IPS-15b (cell line): ENCODE data around the gene C12orf54.
"Not testable (repeated sequence)": the region's sequence is repeated elsewhere in the genome, so short reads cannot be mapped to it uniquely, and the experiment has no call there.

Experiments used
- H3K27me3 ChIP-seq: one replicate; pipeline ENCODE4 v1.6.1; 2013; ENCODE audit warnings: low read length; ENCODE audit not compliant: control insufficient read depth, insufficient read depth
- H3K36me3 ChIP-seq: one replicate; pipeline ENCODE4 v1.6.1; 2013; ENCODE audit warnings: low read length; ENCODE audit not compliant: control insufficient read depth, insufficient read depth
- H3K4me1 ChIP-seq: one replicate; pipeline ENCODE4 v1.6.1; 2013; ENCODE audit warnings: mild to moderate bottlenecking, low read length; ENCODE audit not compliant: control insufficient read depth, insufficient read depth
- H3K4me3 ChIP-seq: one replicate; pipeline ENCODE4 v1.5.1; 2013; ENCODE audit warnings: low read depth, low read length
- H3K9ac ChIP-seq: one replicate; pipeline ENCODE4 v1.6.1; 2013; ENCODE audit warnings: low read depth, mild to moderate bottlenecking, low read length
- H3K9me3 ChIP-seq: one replicate; pipeline ENCODE4 v1.6.1; 2013; ENCODE audit warnings: mild to moderate bottlenecking, low read length; ENCODE audit not compliant: control insufficient read depth, insufficient read depth

C12orf54 gene

GRCh38 chr12:48469027-48469426, 13.3 kb upstream of the C12orf54 start:
- H3K27me3 ChIP-seq, H3K4me1 ChIP-seq, H3K4me3 ChIP-seq, H3K36me3 ChIP-seq, H3K9ac ChIP-seq, H3K9me3 ChIP-seq: not testable (repeated sequence)

GRCh38 chr12:48472259-48472658, 10.0 kb upstream of the C12orf54 start, which contains the start of gene ANP32D:
Gene ANP32D, plus strand, starts transcription at chr12:48472559. Its CDS starts 106 bp downstream, at chr12:48472665.
- H3K9ac ChIP-seq: no peak within 1 kb of the TSS
- H3K27me3 ChIP-seq: no peaks in the 10 kb centered on the region
- no peaks in the 10 kb centered on the region for H3K36me3 ChIP-seq
- H3K9me3 ChIP-seq: peaks cover 4% of the 10 kb centered on the region
- no peaks in the 10 kb centered on the region for H3K4me1 ChIP-seq
- H3K4me3 ChIP-seq: no peak within 1 kb of the TSS

DNA sequence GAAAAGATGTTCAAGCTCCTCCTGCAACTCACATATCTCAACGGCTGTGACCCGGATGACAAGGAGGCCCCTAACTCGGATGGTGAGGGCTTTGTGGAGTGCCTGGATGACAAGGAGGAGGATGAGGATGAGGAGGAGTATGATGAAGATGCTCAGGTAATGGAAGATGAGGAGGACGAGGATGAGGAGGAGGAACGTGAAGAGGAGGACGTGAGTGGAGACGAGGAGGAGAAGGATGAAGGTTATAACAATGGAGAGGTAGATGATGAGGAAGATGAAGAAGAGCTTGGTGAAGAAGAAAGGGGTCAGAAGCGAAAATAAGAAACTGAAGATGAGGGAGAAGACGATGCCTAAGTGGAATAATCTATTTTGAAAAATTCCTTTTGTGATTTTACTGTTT, 9.2 kb upstream of the C12orf54 start:
- H3K36me3 ChIP-seq: no peaks in the 10 kb centered on the region
- no peaks in the 10 kb centered on the region for H3K27me3 ChIP-seq
- peaks cover 4% of the 10 kb centered on the region for H3K9me3 ChIP-seq
- H3K4me1 ChIP-seq: no peaks in the 10 kb centered on the region
- H3K9ac ChIP-seq: no peak overlapping the region
- no peak overlapping the region for H3K4me3 ChIP-seq

- H3K27me3 ChIP-seq, H3K9ac ChIP-seq, H3K4me3 ChIP-seq, H3K9me3 ChIP-seq, H3K4me1 ChIP-seq, H3K36me3 ChIP-seq: not testable (repeated sequence)
These were observed 7.8 kb upstream of the C12orf54 start for GRCh38 chr12:48474497-48474896.

GRCh38 chr12:48482930-48483329, 632 bp downstream of the C12orf54 start:
- Histone ChIP-seq H3K4me3 (no peak overlapping the region), H3K4me1 (no peaks in the 10 kb centered on the region), H3K9ac (no peak overlapping the region), H3K36me3 (no peaks in the 10 kb centered on the region), H3K27me3 (no peaks in the 10 kb centered on the region), H3K9me3 (no peaks in the 10 kb centered on the region)

DNA sequence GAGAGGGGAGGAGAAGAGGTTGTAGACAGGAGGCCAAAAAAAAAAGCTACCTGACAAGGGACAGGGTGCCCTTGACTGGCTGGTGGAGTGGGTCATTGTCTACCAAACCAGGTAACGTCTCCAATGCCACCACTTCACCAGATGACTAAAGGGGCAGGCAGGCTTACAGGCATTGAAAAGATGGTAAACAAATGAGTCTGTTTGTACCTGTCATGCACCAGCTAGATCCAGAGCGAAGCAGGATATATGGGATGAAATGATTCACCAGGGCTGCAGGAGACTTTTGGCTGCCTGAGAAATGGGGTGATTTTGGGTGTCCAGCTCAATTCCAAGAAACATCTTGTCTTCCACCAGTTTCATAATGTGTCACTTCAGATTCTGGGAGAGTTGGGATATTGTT, 4.0 kb downstream of the C12orf54 start:
- no peaks in the 10 kb centered on the region for H3K4me1 ChIP-seq
- no peaks in the 10 kb centered on the region for H3K27me3 ChIP-seq
- H3K4me3 ChIP-seq: no peak overlapping the region
- no peaks in the 10 kb centered on the region for H3K9me3 ChIP-seq
- no peaks in the 10 kb centered on the region for H3K36me3 ChIP-seq
- no peak overlapping the region for H3K9ac ChIP-seq

GRCh38 chr12:48486679-48487078, 4.4 kb downstream of the C12orf54 start:
- no peaks in the 10 kb centered on the region for H3K4me1 ChIP-seq
- no peaks in the 10 kb centered on the region for H3K27me3 ChIP-seq
- H3K9ac ChIP-seq: no peak overlapping the region
- no peaks in the 10 kb centered on the region for H3K36me3 ChIP-seq
- H3K9me3 ChIP-seq: no peaks in the 10 kb centered on the region
- no peak overlapping the region for H3K4me3 ChIP-seq

GRCh38 chr12:48489012-48489411, 6.7 kb downstream of the C12orf54 start:
- no peak overlapping the region for H3K4me3 ChIP-seq
- H3K4me1 ChIP-seq: no peaks in the 10 kb centered on the region
- H3K36me3 ChIP-seq: no peaks in the 10 kb centered on the region

GRCh38 chr12:48489456-48489855, 7.2 kb downstream of the C12orf54 start:
- not testable (repeated sequence) for H3K27me3 ChIP-seq, H3K4me3 ChIP-seq, H3K4me1 ChIP-seq, H3K9me3 ChIP-seq, H3K36me3 ChIP-seq, H3K9ac ChIP-seq

More at GRCh38 chr12:48489012-48489411, 6.7 kb downstream of the C12orf54 start:
- Histone ChIP-seq H3K9me3 (no peaks in the 10 kb centered on the region), H3K27me3 (no peaks in the 10 kb centered on the region), H3K9ac (no peak overlapping the region)

DNA sequence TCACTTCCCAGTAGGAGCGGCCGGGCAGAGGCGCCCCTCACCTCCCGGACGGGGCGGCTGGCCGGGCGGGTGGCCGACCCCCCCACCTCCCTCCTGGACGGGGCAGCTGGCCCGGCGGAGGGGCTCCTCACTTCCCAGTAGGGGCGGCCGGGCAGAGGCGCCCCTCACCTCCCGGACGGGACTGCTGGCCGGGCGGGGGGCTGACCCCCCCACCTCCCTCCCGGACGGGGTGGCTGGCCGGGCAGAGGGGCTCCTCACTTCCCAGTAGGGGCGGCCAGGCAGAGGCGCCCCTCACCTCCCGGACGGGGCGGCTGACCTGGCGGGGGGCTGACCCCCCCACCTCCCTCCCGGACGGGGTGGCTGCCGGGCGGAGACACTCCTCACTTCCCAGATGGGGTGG, 18.0 kb downstream of the C12orf54 start:
- not testable (repeated sequence) for H3K36me3 ChIP-seq, H3K4me3 ChIP-seq, H3K9me3 ChIP-seq, H3K4me1 ChIP-seq, H3K9ac ChIP-seq, H3K27me3 ChIP-seq

DNA sequence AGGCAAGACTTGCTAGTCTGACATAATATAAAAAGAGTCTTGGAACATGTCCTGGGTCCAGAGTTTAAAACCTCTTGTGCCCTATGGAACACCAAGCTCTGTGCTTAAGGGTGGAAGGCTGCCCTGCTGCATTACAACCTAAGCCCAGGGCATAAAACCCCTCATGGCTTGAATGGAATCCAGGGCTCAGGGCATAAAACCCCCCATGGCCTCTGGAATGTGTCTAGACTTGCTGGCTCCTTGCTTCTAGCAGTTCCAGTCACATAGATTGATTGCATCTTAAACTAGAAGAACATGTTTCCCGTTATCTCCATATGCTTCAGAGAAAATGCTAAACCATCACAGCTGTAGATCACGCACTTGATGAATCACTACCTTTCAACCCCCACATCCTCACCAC, 24.5 kb downstream of the C12orf54 start:
- not testable (repeated sequence) for H3K4me3 ChIP-seq, H3K36me3 ChIP-seq, H3K27me3 ChIP-seq, H3K9ac ChIP-seq, H3K9me3 ChIP-seq, H3K4me1 ChIP-seq

DNA sequence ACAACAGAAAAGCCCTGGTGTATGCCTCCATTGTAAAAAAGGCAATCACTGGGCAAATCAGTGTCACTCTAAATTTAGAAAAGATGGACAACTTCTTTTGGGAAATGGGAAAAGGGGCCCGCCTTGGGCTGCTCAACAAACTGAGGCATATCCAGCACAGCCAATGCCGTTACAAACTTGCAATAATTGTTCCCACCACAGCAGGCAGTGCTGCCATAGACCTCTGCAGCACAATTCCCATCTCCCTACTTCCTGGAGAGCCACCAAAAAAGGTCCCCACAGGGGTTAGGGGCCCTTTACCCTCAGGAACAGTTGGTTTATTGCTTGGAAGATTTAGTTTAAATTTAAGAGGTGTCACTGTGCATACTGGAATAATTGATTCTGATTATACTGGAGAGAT, 26.7 kb downstream of the C12orf54 start:
- no peak overlapping the region for H3K9ac ChIP-seq
- no peaks in the 10 kb centered on the region for H3K27me3 ChIP-seq
- no peak overlapping the region for H3K4me3 ChIP-seq
- no peaks in the 10 kb centered on the region for H3K36me3 ChIP-seq
- H3K9me3 ChIP-seq: peaks cover 5% of the 10 kb centered on the region
- no peaks in the 10 kb centered on the region for H3K4me1 ChIP-seq

DNA sequence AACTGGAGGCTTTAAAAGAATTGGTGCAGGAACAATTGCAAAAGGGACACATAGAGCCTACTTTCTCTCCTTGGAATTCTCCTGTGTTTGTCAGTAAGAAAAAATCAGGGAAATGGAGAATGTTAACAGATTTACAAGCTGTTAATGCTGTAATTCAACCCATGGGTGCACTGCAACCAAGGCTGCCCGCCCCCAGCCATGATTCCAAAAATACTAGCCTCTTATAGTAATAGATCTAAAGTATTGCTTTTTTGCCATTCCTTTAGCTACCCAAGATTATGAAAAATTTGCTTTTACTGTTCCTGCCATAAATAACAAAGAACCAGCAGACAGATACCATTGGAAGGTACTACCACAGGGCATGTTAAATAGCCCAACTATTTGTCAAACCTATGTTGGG, 27.8 kb downstream of the C12orf54 start:
- Histone ChIP-seq H3K9me3 (peaks cover 5% of the 10 kb centered on the region), H3K9ac (no peak overlapping the region), H3K27me3 (no peaks in the 10 kb centered on the region), H3K4me3 (no peak overlapping the region), H3K36me3 (no peaks in the 10 kb centered on the region), H3K4me1 (no peaks in the 10 kb centered on the region)
